NB4 (cell line): ENCODE measurements around the gene SEZ6L.

Source experiments
- DNase-seq: peaks from one replicate; pipeline ENCODE4 v3.0.0; 2010; ENCODE audit warnings: low read depth
- H3K4me3 ChIP-seq: one replicate; pipeline ENCODE4 v1.5.1; 2011; ENCODE audit warnings: mild to moderate bottlenecking, low read depth, low read length, moderate library complexity
- MYC ChIP-seq: IDR thresholded peaks from 2 replicates; pipeline ENCODE4 v1.6.1; 2011; ENCODE audit warnings: low read depth, low read length
- POLR2A ChIP-seq: IDR thresholded peaks from 2 replicates; pipeline ENCODE4 v1.6.1; 2011; ENCODE audit warnings: mild to moderate bottlenecking; ENCODE audit not compliant: insufficient read length; ENCODE audit errors: extremely low read depth
- TF ChIP-seq, protein P1 (sequence below): IDR thresholded peaks from one replicate; pipeline ENCODE4 v1.5.1; 2012; ENCODE audit warnings: low read depth, low read length
- TF ChIP-seq, protein P2 (sequence below): IDR thresholded peaks from 2 replicates; pipeline ENCODE4 v1.6.1; 2011; ENCODE audit warnings: low read depth, low read length

SEZ6L gene

DNA sequence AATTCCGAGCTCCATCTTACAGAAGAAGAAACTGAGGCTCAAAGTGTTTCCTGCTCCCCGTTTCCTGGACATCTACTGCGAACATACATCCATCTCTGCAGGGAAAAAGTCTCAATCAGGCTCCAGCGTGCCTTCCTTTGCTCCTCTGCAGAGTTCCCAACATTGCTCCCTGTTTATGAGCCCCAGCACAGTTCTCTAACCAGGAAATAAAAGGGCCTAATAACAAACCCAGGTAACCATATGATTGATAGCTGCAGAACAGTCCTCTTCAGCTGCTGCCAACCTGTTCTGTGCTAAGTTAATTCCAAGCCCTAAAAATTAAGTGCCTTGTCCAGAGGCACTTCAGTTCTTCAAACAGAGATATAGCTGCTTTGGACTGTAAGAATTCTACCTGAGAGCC lies 154.9 kb downstream of the SEZ6L start:
- no peak for DNase-seq
- no peak overlapping the region for H3K4me3 ChIP-seq
- TF ChIP-seq MYC (no peak), POLR2A (no peak)
- TF ChIP-seq, protein P1, sequence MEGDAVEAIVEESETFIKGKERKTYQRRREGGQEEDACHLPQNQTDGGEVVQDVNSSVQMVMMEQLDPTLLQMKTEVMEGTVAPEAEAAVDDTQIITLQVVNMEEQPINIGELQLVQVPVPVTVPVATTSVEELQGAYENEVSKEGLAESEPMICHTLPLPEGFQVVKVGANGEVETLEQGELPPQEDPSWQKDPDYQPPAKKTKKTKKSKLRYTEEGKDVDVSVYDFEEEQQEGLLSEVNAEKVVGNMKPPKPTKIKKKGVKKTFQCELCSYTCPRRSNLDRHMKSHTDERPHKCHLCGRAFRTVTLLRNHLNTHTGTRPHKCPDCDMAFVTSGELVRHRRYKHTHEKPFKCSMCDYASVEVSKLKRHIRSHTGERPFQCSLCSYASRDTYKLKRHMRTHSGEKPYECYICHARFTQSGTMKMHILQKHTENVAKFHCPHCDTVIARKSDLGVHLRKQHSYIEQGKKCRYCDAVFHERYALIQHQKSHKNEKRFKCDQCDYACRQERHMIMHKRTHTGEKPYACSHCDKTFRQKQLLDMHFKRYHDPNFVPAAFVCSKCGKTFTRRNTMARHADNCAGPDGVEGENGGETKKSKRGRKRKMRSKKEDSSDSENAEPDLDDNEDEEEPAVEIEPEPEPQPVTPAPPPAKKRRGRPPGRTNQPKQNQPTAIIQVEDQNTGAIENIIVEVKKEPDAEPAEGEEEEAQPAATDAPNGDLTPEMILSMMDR = no peak
- TF ChIP-seq, protein P2, sequence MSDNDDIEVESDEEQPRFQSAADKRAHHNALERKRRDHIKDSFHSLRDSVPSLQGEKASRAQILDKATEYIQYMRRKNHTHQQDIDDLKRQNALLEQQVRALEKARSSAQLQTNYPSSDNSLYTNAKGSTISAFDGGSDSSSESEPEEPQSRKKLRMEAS = no peak

DNA sequence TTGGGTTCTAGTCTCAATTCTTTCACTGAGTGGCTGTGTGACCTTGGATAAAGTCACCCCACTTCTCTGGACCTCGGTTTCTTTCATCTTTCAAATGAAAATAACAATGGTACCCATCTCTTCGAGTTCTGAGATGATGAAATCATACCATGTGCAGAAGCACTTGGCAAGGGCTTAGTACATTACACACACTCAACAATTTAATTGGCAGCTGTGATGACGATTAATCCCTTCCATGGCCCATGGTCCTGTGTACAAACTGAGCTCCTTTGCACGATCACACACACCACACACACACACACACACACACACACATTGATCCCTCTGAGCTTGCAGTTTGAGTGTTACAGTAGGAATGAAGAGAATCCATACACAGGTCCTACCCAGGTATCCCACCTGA lies 156.4 kb downstream of the SEZ6L start:
- TF ChIP-seq, protein P2 = no peak
- TF ChIP-seq MYC (no peak), POLR2A (no peak)

DNA sequence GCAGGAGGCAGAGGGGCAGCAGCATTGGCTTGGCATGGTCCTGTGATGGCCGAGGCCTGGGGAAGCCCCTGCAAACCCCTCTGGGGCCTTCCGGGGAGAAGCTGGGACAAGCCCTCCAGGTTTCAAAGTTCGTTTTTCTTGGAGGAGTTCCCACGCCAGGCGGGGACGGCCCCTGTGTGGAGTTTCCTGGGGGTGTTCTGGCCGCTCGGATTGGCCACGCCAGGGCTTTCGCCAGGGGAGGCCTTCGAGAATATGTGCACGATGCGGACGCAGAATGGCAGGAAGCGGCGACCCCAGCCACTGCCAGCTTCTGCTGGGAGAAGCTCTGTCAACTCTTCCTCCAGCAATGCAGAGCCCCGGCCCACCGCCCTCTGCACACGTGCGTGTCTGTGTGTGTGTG lies 157.5 kb downstream of the SEZ6L start:
- TF ChIP-seq, protein P1 = no peak
- TF ChIP-seq, protein P2 = no peak
- TF ChIP-seq MYC (no peak), POLR2A (no peak)
- H3K4me3 ChIP-seq = no peak overlapping the region
- DNase-seq = no peak

More for the DNA sequence above, 156.4 kb downstream of the SEZ6L start:
- no peak overlapping the region for H3K4me3 ChIP-seq
- no peak for DNase-seq

DNA sequence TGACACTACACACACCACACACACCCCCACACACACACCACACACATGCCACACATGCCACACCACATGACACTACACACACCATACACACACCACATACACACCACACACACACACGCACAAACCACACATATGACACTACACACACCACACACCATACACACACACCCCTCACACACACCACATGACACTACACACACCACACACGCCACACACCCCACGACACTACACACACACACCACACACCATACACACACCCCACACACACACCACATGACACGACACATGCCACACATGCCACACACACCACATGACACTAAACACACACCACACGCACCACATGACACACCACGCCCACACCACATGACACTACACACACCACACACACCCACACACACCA lies 158.0 kb downstream of the SEZ6L start:
- H3K4me3 ChIP-seq = no peak overlapping the region

DNA sequence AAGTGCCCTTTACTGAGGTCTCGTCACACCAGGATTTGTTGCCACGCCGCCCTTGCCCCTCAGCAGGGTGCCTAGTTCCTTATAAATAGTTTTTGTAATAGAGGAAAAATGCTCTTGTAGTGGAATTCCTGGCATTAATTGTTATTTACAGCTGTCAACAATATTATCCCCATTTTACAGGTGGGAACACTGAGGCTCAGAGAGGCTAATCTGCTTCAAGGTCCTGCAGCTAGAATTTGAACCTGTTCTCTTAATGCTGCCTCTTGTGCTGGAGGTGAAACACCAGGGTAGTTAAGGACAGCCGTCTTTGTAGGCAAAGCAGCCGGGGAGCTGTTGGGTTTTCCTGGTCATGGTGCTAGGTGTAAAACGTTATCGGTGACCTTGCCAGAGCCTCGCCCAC lies 159.0 kb downstream of the SEZ6L start:
- DNase-seq = no peak
- TF ChIP-seq, protein P2 = no peak
- TF ChIP-seq POLR2A (no peak), MYC (no peak)
- TF ChIP-seq, protein P1 = no peak
- no peak overlapping the region for H3K4me3 ChIP-seq

More for the DNA sequence above, 158.0 kb downstream of the SEZ6L start:
- DNase-seq = no peak
- TF ChIP-seq, protein P2 = no peak

DNA sequence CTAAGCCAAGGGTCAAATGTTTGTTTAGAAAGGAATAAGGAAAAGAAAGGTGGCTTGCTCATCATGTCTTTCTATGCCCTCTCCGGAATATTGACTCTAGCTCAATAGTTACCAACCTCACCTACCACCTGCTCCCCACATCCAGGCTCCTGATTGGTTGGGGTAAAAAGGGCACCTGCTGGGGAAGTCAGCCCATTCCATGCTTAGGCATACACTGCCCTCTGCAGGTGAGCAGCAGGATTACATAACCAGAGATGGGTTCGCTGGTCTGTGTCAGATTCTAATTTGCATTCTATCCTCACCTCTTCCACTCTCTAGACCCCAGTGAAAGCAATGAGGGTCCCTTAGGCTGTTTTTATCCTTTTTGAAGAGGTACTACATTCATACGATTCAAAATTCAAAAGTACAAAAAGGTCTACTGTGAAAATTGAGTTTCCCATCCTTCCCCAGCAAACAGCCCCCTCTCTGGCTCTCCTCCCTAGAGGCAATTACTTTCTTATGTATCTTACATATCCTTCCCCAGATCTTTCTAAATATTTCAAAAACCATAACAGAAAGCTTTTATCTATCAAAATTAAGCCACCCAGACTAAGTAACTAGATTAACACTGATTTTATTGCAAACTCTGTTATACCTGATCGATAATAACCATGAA lies 161.8 kb downstream of the SEZ6L start:
- H3K4me3 ChIP-seq = no peak overlapping the region
- TF ChIP-seq, protein P1 = peak; percentile 82
- TF ChIP-seq, protein P2 = no peak
- no peak for TF ChIP-seq MYC
- peak; percentile 50 for DNase-seq
